H7 (cell line): ENCODE data around the gene IGSF22. TPM values are rescaled to one million over a fixed set of nuclear protein-coding genes. Genes with fewer than 3 reads are reported as not detected.
A peak's percentile ranks its signal among the peaks of the same experiment; 100 is the strongest.

Experiments used
- DNase-seq: peaks from one replicate; pipeline ENCODE4 v3.0.0; 2012
- H3K27me3 ChIP-seq: 2 replicates; pipeline ENCODE4 v1.6.0; 2011; ENCODE audit warnings: mild to moderate bottlenecking, low read length; ENCODE audit not compliant: control insufficient read depth, insufficient read depth
- H3K36me3 ChIP-seq: replicated peaks from 2 replicates; pipeline ENCODE4 v1.5.1; 2011; ENCODE audit warnings: low read length; ENCODE audit not compliant: control insufficient read depth, insufficient read depth
- H3K4me3 ChIP-seq: 2 replicates; pipeline ENCODE4 v1.5.1; 2011; ENCODE audit warnings: low read depth, mild to moderate bottlenecking, control low read depth, low read length, moderate library complexity; ENCODE audit not compliant: insufficient read depth
- total RNA-seq: library from RNA; depleted of rRNA; stranded (reverse); fragments of >200 nt; shearing (Covaris generic); gene quantifications from 2 replicates; pipeline ENCODE4 v1.2.3, GENCODE V29; 2014

The IGSF22 gene
- total RNA-seq, 1 experiment from 2014 or later, result 0.76 TPM

- H3K4me3 ChIP-seq, result no peak overlapping the region
- H3K27me3 ChIP-seq, result peaks cover 14% of the 10 kb centered on the region; the same call in 1 of the 2 replicates
- H3K36me3 ChIP-seq, result no peaks in the 10 kb centered on the region
- DNase-seq, result no peak
These were observed 12.1 kb downstream of the IGSF22 start for GRCh38 chr11:18713646-18714442.

GRCh38 chr11:18710545-18710944 is 15.4 kb downstream of the IGSF22 start:
- Histone ChIP-seq H3K4me3 (no peak overlapping the region), H3K36me3 (no peaks in the 10 kb centered on the region), H3K27me3 (peaks cover 6% of the 10 kb centered on the region; the same call in 1 of the 2 replicates)
- no peak for DNase-seq

GRCh38 chr11:18709414-18709813 is 16.6 kb downstream of the IGSF22 start:
- Histone ChIP-seq H3K27me3 (peaks cover 4% of the 10 kb centered on the region; the same call in 1 of the 2 replicates), H3K36me3 (no peaks in the 10 kb centered on the region), H3K4me3 (no peak overlapping the region)
- no peak for DNase-seq

- DNase-seq, result peak; percentile 9
- Histone ChIP-seq H3K36me3 (no peaks in the 10 kb centered on the region), H3K27me3 (peaks cover 7% of the 10 kb centered on the region; the same call in 1 of the 2 replicates), H3K4me3 (no peak overlapping the region)
These were observed 18.1 kb downstream of the IGSF22 start for GRCh38 chr11:18707811-18708340.

- H3K27me3 ChIP-seq, result peaks cover 7% of the 10 kb centered on the region; the same call in 1 of the 2 replicates
- H3K4me3 ChIP-seq, result no peak overlapping the region
- DNase-seq, result peak; percentile 84
- no peaks in the 10 kb centered on the region for H3K36me3 ChIP-seq
These were observed 19.4 kb downstream of the IGSF22 start for GRCh38 chr11:18706330-18707243.

GRCh38 chr11:18705651-18706281 is 20.2 kb downstream of the IGSF22 start:
- H3K36me3 ChIP-seq, result no peaks in the 10 kb centered on the region
- peaks cover 7% of the 10 kb centered on the region; the same call in 1 of the 2 replicates for H3K27me3 ChIP-seq

GRCh38 chr11:18704698-18705097 is 21.3 kb downstream of the IGSF22 start:
- H3K36me3 ChIP-seq, result no peaks in the 10 kb centered on the region
- peaks cover 13% of the 10 kb centered on the region; the same call in 1 of the 2 replicates for H3K27me3 ChIP-seq
- H3K4me3 ChIP-seq, result no peak overlapping the region
- no peak for DNase-seq

More at GRCh38 chr11:18705651-18706281, 20.2 kb downstream of the IGSF22 start:
- DNase-seq, result peak; percentile 70
- H3K4me3 ChIP-seq, result no peak overlapping the region; the same call in 1 of the 2 replicates

- DNase-seq, result no peak
- Histone ChIP-seq H3K4me3 (no peak overlapping the region), H3K36me3 (no peaks in the 10 kb centered on the region), H3K27me3 (peaks cover 15% of the 10 kb centered on the region; the same call in 1 of the 2 replicates)
These were observed 21.8 kb downstream of the IGSF22 start for GRCh38 chr11:18704045-18704645.

GRCh38 chr11:18703001-18703763 is 22.8 kb downstream of the IGSF22 start:
- Histone ChIP-seq H3K27me3 (peaks cover 17% of the 10 kb centered on the region; the same call in 1 of the 2 replicates), H3K4me3 (no peak overlapping the region), H3K36me3 (no peaks in the 10 kb centered on the region)
- DNase-seq, result no peak

GRCh38 chr11:18701614-18702216 is 24.3 kb downstream of the IGSF22 start:
- Histone ChIP-seq H3K36me3 (no peaks in the 10 kb centered on the region), H3K4me3 (no peak overlapping the region), H3K27me3 (peaks cover 26% of the 10 kb centered on the region; the same call in 1 of the 2 replicates)
- DNase-seq, result no peak

GRCh38 chr11:18700872-18701271 is 25.1 kb downstream of the IGSF22 start:
- peaks cover 27% of the 10 kb centered on the region; the same call in 1 of the 2 replicates for H3K27me3 ChIP-seq
- H3K36me3 ChIP-seq, result no peaks in the 10 kb centered on the region
- no peak for DNase-seq
- H3K4me3 ChIP-seq, result no peak overlapping the region

GRCh38 chr11:18700375-18700774 is 25.6 kb downstream of the IGSF22 start:
- no peak for DNase-seq
- peaks cover 27% of the 10 kb centered on the region; the same call in 1 of the 2 replicates for H3K27me3 ChIP-seq
- no peak overlapping the region for H3K4me3 ChIP-seq
- H3K36me3 ChIP-seq, result no peaks in the 10 kb centered on the region

GRCh38 chr11:18699848-18700261 is 26.1 kb downstream of the IGSF22 start:
- peaks cover 27% of the 10 kb centered on the region; the same call in 1 of the 2 replicates for H3K27me3 ChIP-seq
- H3K36me3 ChIP-seq, result no peaks in the 10 kb centered on the region
- DNase-seq, result no peak
- H3K4me3 ChIP-seq, result no peak overlapping the region; the same call in 1 of the 2 replicates
